ENCODE measurements around the gene ZNF543. TPM values are rescaled to one million over a fixed set of nuclear protein-coding genes. Genes with fewer than 3 reads are reported as not detected.

The ZNF543 gene
- polyA plus RNA-seq (9.3 and 14.8 TPM in 2 replicates), polyA minus RNA-seq (51.1 and 52.9 TPM in 2 replicates)

DNA sequence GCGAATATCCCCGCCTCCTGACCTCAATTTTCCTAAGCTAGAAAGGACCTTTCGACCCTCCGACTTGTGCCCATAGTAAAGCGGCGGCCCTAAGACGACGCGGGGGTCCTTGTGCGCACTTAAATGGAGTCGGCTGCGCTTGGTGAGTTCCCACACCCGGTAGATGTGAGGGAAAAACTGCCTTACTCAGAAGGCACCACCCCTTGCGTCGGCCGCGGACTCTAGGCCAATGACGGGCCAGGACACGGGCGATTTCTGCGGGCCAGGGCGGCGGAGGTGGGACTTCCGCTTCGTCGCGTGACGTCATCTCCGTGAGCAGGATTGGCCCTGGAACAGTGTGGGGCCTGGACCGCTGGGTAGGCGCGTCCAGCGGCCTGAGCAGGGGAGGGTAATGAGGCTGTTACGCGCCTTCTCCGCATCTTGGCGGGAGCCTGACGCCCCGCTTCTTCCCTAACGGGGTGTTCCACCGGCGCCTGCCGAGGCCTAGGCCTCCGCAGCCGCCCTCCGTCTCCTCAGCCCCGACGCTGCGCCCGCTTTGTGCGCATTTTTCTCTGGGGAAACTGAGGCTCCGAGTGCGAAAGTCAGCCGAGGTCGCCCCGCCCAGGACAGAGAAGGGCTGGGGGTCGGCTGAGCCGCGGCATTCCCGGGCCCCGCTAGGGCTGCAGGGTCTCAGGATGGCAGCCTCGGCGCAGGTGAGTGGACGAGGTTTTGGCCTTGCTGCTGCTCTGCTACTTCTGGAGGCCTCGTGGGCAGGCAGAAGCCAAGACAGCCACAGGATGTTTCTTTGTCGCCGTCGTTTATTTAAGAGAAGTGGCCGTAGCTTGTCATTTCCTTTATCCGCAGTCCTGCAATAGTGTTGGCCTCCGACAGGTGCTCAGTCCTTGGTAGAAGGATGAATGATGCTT lies at the start of gene ZNF543:
Gene ZNF543, plus strand, starts transcription at position 293 of the 905 bp plus-strand sequence. Its CDS starts 382 bp downstream, at position 675.
- H2AFZ ChIP-seq (ENCODE audit: low read depth, low read length) = peak within 1 kb of the TSS; percentile 94
- no peaks in the 10 kb centered on the region for H3K9me3 ChIP-seq (ENCODE audit: low read length)
- no peaks in the 10 kb centered on the region for H3K36me3 ChIP-seq (ENCODE audit: insufficient read depth, low read length)
- H3K4me3 ChIP-seq (ENCODE audit: low read length) = peak within 1 kb of the TSS; percentile 89
- TF ChIP-seq POLR2AphosphoS5 (IDR thresholded peaks at IDR 0.05) (peak; percentile 95), RAD21 (conservative IDR thresholded peaks at IDR 0.05) (no peak), EP300 (conservative IDR thresholded peaks at IDR 0.05; ENCODE audit: poor library complexity, severe bottlenecking) (no peak), EZH2 (IDR thresholded peaks at IDR 0.05; ENCODE audit: borderline replicate concordance, insufficient read depth, low read length, poor library complexity, severe bottlenecking) (no peak), SMC3 (conservative IDR thresholded peaks at IDR 0.05; ENCODE audit: poor library complexity) (no peak), TAF1 (IDR thresholded peaks at IDR 0.05; ENCODE audit: low read depth) (no peak), MXI1 (conservative IDR thresholded peaks at IDR 0.05; ENCODE audit: poor library complexity, severe bottlenecking) (peak; percentile 58)
- TF ChIP-seq, protein P1, sequence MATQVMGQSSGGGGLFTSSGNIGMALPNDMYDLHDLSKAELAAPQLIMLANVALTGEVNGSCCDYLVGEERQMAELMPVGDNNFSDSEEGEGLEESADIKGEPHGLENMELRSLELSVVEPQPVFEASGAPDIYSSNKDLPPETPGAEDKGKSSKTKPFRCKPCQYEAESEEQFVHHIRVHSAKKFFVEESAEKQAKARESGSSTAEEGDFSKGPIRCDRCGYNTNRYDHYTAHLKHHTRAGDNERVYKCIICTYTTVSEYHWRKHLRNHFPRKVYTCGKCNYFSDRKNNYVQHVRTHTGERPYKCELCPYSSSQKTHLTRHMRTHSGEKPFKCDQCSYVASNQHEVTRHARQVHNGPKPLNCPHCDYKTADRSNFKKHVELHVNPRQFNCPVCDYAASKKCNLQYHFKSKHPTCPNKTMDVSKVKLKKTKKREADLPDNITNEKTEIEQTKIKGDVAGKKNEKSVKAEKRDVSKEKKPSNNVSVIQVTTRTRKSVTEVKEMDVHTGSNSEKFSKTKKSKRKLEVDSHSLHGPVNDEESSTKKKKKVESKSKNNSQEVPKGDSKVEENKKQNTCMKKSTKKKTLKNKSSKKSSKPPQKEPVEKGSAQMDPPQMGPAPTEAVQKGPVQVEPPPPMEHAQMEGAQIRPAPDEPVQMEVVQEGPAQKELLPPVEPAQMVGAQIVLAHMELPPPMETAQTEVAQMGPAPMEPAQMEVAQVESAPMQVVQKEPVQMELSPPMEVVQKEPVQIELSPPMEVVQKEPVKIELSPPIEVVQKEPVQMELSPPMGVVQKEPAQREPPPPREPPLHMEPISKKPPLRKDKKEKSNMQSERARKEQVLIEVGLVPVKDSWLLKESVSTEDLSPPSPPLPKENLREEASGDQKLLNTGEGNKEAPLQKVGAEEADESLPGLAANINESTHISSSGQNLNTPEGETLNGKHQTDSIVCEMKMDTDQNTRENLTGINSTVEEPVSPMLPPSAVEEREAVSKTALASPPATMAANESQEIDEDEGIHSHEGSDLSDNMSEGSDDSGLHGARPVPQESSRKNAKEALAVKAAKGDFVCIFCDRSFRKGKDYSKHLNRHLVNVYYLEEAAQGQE (IDR thresholded peaks at IDR 0.05; ENCODE audit: borderline replicate concordance) = peak; percentile 58
- TF ChIP-seq, protein P2, sequence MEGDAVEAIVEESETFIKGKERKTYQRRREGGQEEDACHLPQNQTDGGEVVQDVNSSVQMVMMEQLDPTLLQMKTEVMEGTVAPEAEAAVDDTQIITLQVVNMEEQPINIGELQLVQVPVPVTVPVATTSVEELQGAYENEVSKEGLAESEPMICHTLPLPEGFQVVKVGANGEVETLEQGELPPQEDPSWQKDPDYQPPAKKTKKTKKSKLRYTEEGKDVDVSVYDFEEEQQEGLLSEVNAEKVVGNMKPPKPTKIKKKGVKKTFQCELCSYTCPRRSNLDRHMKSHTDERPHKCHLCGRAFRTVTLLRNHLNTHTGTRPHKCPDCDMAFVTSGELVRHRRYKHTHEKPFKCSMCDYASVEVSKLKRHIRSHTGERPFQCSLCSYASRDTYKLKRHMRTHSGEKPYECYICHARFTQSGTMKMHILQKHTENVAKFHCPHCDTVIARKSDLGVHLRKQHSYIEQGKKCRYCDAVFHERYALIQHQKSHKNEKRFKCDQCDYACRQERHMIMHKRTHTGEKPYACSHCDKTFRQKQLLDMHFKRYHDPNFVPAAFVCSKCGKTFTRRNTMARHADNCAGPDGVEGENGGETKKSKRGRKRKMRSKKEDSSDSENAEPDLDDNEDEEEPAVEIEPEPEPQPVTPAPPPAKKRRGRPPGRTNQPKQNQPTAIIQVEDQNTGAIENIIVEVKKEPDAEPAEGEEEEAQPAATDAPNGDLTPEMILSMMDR (IDR thresholded peaks at IDR 0.05; ENCODE audit: poor library complexity, severe bottlenecking) = peak; percentile 16
- H4K20me1 ChIP-seq (ENCODE audit: insufficient read depth) = no peaks in the 10 kb centered on the region
- H3K79me2 ChIP-seq (replicated peaks; ENCODE audit: insufficient read depth, low read length) = peaks cover 34% of the 10 kb centered on the region
- peak within 1 kb of the TSS; percentile 90 for H3K27ac ChIP-seq (ENCODE audit: low read length)
- no peaks in the 10 kb centered on the region for H3K27me3 ChIP-seq (ENCODE audit: insufficient read depth, low read depth, low read length)
- H3F3A ChIP-seq (ENCODE audit: insufficient read depth, low read length, poor library complexity, severe bottlenecking) = no peaks in the 10 kb centered on the region
- H3K9ac ChIP-seq (ENCODE audit: low read length) = peak within 1 kb of the TSS; percentile 99
- peak within 1 kb of the TSS; percentile 96 for H3K4me2 ChIP-seq (ENCODE audit: low read length)
- no peaks in the 10 kb centered on the region for H3K9me2 ChIP-seq (ENCODE audit: insufficient read depth, low read length)

DNA sequence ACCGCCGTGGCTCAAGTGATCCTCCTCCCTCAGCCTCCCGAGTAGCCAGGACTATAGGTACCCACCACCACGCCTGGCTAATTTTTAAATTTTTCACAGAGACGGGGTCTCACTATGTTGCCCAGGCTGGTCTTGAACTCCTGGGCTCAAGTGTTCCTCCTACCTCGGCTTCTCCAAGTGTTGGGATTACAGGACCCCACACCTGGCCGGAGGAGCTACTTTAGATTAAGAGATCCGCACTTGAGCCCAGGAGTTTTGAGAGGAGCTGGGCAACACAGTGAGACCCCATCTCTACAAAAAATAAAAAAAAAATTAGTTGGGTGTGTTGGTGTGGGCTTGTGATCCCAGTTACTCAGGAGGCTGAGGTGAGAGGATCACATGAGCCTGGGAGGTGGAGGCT lies 49.0 kb upstream of the ZNF543 start:
- Histone ChIP-seq H3K9me2 (ENCODE audit: insufficient read depth, low read length) (no peaks in the 10 kb centered on the region), H3K9me3 (ENCODE audit: low read length) (no peaks in the 10 kb centered on the region), H3K9ac (ENCODE audit: low read length) (no peak overlapping the region), H3K4me3 (ENCODE audit: low read length) (no peak overlapping the region), H2AFZ (ENCODE audit: low read depth, low read length) (no peak overlapping the region), H3K36me3 (ENCODE audit: insufficient read depth, low read length) (no peaks in the 10 kb centered on the region), H4K20me1 (ENCODE audit: insufficient read depth) (no peaks in the 10 kb centered on the region), H3K27ac (ENCODE audit: low read length) (no peak overlapping the region), H3K4me2 (ENCODE audit: low read length) (no peak overlapping the region), H3K27me3 (ENCODE audit: insufficient read depth, low read depth, low read length) (no peaks in the 10 kb centered on the region), H3F3A (ENCODE audit: insufficient read depth, low read length, poor library complexity, severe bottlenecking) (no peaks in the 10 kb centered on the region), H3K79me2 (replicated peaks; ENCODE audit: insufficient read depth, low read length) (no peaks in the 10 kb centered on the region)
- no peak for TF ChIP-seq EP300 (conservative IDR thresholded peaks at IDR 0.05; ENCODE audit: poor library complexity, severe bottlenecking)
- TF ChIP-seq SMC3 (conservative IDR thresholded peaks at IDR 0.05; ENCODE audit: poor library complexity) = no peak
- TF ChIP-seq, protein P1 (IDR thresholded peaks at IDR 0.05; ENCODE audit: borderline replicate concordance) = no peak

Measured in neural cell (in vitro differentiated cells).